ENCODE data around the gene GHDC. TPM values are rescaled to one million over a fixed set of nuclear protein-coding genes. Genes with fewer than 3 reads are reported as not detected.
A peak's percentile ranks its signal among the peaks of the same experiment; 100 is the strongest.
"Not testable (repeated sequence)": the region's sequence is repeated elsewhere in the genome, so short reads cannot be mapped to it uniquely, and the experiment has no call there.

GHDC gene
- 6.0 and 8.9 TPM in 2 replicates for total RNA-seq (2014; rRNA removed; shearing (Covaris generic); ENCODE audit: low replicate concordance)

GRCh38 chr17:42193969-42194899 is at the start of gene GHDC:
TSS of gene GHDC (minus strand) at chr17:42194494. CDS start at chr17:42193581, 913 bp downstream.
- peak; percentile 75 for DNase-seq
- no peaks in the 10 kb centered on the region for H3K36me3 ChIP-seq
- no peaks in the 10 kb centered on the region for H3K27me3 ChIP-seq
- peak within 1 kb of the TSS; percentile 50 for H3K4me3 ChIP-seq
- no peaks in the 10 kb centered on the region for H3K9me3 ChIP-seq

- Histone ChIP-seq H3K27me3 (no peaks in the 10 kb centered on the region), H3K4me3 (no peak overlapping the region), H3K36me3 (no peaks in the 10 kb centered on the region; the same call in 1 of the 2 replicates), H3K9me3 (peaks cover 5% of the 10 kb centered on the region; the same call in 1 of the 2 replicates)
- DNase-seq = no peak
These were observed 49.2 kb upstream of the GHDC start for GRCh38 chr17:42243493-42243982.

GRCh38 chr17:42241871-42242270 is 47.6 kb upstream of the GHDC start:
- Histone ChIP-seq H3K27me3 (no peaks in the 10 kb centered on the region), H3K4me3 (no peak overlapping the region), H3K36me3 (no peaks in the 10 kb centered on the region; the same call in 1 of the 2 replicates), H3K9me3 (no peaks in the 10 kb centered on the region)
- DNase-seq = no peak

DNA sequence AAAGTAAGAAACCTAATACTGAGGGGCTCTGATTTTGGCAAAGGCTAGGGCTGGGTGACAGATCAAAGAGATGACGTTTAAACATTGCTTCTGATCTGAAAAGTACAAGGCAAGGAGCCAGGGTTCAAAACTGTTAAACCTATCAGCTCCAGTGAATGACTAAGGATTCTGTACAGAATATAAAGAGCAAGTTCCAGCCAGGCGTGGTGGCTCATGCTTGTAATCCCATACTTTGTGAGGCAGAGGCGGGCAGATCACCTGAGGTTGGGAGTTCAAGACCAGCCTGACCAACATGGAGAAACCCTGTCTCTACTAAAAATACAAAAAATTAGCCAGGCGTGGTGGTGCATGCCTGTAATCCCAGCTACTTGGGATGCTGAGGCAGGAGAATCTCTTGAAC is 46.6 kb upstream of the GHDC start:
- not testable (repeated sequence) for H3K9me3 ChIP-seq, H3K36me3 ChIP-seq, H3K4me3 ChIP-seq, H3K27me3 ChIP-seq, DNase-seq

- Histone ChIP-seq H3K9me3 (no peaks in the 10 kb centered on the region), H3K27me3 (no peaks in the 10 kb centered on the region), H3K36me3 (no peaks in the 10 kb centered on the region; the same call in 1 of the 2 replicates), H3K4me3 (no peak overlapping the region)
- DNase-seq = no peak
These were observed 45.9 kb upstream of the GHDC start for GRCh38 chr17:42240201-42240600.

DNA sequence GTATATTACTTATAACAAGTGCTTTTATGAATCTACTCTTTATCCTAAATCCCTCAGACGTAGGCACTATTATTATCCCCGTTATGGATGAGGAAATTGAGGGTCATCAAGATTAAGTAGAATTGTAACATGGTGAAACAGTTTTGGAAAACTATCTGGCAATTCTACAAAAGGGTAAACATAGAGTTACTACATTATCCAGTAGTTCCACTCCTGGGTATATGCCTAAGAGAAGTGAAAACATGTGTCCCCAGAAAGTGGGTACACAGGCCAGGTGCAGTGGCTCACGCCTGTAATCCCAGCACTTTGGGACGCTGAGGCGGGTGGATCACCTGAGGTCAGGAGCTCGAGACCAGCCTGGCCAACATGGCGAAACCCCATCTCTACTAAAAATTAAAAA is 45.3 kb upstream of the GHDC start:
- H3K36me3 ChIP-seq, H3K9me3 ChIP-seq, H3K27me3 ChIP-seq, H3K4me3 ChIP-seq, DNase-seq: not testable (repeated sequence)

DNA sequence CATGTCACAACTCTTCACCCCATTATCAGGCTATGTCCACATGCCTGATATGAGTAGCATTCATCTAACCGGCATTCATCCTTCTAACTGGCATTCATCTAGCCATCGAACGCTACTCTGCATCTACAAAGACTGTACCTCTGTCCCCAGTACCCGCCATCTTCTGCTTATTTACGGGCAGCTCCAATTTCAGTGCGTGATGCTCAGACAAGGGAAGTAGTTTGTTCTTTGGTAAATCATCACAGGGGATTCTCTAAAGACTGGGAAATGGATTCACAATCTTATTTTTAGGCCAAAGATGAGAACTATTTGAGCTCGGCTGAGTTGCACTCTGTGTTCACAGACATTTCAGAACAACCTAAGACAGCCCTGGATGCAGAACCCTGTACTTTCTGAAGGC is 42.5 kb upstream of the GHDC start:
- DNase-seq = no peak
- H3K36me3 ChIP-seq = no peaks in the 10 kb centered on the region; the same call in 1 of the 2 replicates

GRCh38 chr17:42233994-42234393 is 39.7 kb upstream of the GHDC start:
- Histone ChIP-seq H3K36me3 (no peaks in the 10 kb centered on the region), H3K4me3 (no peak overlapping the region), H3K9me3 (no peaks in the 10 kb centered on the region), H3K27me3 (no peaks in the 10 kb centered on the region)
- DNase-seq = no peak

More for the DNA sequence above, 42.5 kb upstream of the GHDC start:
- Histone ChIP-seq H3K4me3 (no peak overlapping the region), H3K9me3 (no peaks in the 10 kb centered on the region), H3K27me3 (no peaks in the 10 kb centered on the region)

DNA sequence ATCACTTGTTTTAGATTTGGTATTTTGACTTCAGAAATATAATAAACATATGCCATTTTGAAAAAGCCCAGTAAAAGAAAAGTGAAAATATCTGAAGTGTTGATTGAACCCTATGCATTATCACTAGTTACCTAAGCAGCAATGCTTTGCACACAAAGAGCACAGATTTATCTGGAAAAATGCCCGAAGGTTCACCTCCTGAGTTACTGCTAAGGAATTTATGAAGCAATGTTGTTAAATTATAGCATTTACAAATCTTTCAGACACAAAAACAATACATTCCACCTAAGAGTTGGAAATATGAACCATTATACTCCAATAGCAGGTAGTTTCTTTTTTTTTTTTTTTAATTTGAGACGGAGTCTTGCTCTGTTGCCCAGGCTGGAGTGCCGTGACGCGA is 38.9 kb upstream of the GHDC start:
- Histone ChIP-seq H3K9me3 (no peaks in the 10 kb centered on the region), H3K27me3 (no peaks in the 10 kb centered on the region), H3K4me3 (no peak overlapping the region), H3K36me3 (no peaks in the 10 kb centered on the region)
- DNase-seq = no peak

GRCh38 chr17:42230225-42230624 is 35.9 kb upstream of the GHDC start:
- Histone ChIP-seq H3K36me3 (0 out of 2 replicates have a peak, but pooled peaks cover 4% of the 10 kb centered on the region), H3K4me3 (no peak overlapping the region), H3K9me3 (no peaks in the 10 kb centered on the region), H3K27me3 (no peaks in the 10 kb centered on the region)
- DNase-seq = no peak

DNA sequence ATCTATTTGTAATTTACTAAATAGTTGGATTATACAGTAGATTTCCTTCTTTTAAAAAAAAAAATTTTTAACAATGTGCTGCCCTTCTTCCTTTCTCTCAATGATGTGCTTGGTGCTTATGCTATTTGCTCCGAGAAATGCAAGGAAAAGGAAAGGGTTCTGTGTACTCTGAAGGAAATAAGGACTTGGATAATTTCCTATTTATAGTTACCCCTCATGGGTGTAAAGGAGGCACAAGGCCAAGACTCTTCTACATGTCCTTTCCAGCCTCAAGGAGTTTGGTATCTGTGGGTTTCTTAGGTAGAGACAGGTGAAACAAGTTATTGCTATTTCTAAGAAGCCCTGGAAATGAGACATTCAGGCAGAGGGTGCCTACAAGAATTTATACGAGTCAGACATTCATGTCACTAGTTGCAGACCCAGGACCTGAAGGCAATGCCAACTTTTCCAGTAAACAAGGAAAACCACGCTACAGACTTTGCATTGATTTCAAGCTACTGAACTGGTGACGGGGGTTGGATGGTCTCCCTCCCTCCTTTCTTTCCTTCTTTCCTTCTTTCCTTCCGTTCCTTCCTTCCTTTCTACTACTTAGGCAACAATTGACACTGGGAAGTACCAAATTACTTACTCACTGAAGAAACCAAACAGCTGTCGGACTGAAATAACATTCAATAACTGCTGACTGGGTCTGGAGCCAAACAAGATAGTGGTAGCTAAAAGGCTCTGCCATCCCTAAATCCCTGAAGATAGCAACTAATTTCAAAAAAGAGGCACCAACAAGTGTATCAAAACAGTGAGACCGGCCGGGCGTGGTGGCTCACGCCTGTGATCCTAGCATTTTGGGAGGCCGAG is 33.8 kb upstream of the GHDC start:
- H3K4me3 ChIP-seq = no peak overlapping the region
- H3K27me3 ChIP-seq = no peaks in the 10 kb centered on the region
- no peak for DNase-seq

DNA sequence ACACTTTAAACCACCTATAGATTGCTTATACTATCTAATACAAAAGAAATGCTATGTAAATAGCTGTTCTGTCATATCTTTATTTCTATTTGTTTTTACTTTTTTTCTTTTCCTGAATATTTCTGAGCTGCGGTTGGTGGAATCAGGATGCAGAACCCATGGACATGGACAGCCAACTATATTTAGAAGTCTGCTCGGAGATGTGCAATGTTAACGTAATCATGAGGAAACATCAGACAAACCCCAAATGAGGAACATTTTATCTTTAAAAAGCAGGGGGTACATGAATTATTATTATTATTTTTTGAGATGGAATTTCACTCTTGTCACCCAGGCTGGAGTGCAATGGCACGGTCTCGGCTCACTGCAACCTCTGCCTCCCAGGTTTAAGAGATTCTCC is 31.4 kb upstream of the GHDC start:
- Histone ChIP-seq H3K9me3 (no peaks in the 10 kb centered on the region), H3K4me3 (no peak overlapping the region), H3K36me3 (peaks cover 8% of the 10 kb centered on the region), H3K27me3 (no peaks in the 10 kb centered on the region)
- DNase-seq = no peak

More for the DNA sequence above, 33.8 kb upstream of the GHDC start:
- H3K36me3 ChIP-seq = peaks cover 7% of the 10 kb centered on the region; the same call in 1 of the 2 replicates
- H3K9me3 ChIP-seq = no peaks in the 10 kb centered on the region

- no peaks in the 10 kb centered on the region for H3K27me3 ChIP-seq
These were observed 30.4 kb upstream of the GHDC start for GRCh38 chr17:42224651-42225050.

GRCh38 chr17:42221886-42222745 is 27.8 kb upstream of the GHDC start:
- DNase-seq = peak; percentile 28

More at GRCh38 chr17:42224651-42225050, 30.4 kb upstream of the GHDC start:
- no peaks in the 10 kb centered on the region for H3K9me3 ChIP-seq
- no peak overlapping the region for H3K4me3 ChIP-seq
- H3K36me3 ChIP-seq = peaks cover 8% of the 10 kb centered on the region
- no peak for DNase-seq

DNA sequence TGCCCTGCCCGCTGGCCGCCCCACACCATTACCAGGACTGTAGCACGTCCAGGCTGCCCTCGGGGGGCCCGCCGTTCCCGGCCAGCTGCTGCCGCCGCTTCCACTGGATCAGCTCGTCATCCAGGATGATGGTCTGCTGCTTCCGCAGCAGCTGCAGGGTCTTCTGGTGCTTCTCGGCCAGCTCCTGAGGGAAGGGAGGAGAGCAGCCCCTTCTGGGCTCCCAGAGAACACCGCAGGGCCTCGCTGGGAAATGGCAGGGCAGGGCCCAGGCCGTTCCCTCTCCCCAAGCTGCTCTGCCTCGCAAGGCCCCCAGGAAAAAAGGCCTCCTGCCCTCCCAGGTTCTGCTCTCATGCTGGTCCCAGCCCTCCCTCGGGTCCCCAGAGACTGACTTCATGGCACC is 25.0 kb upstream of the GHDC start:
- not testable (repeated sequence) for H3K4me3 ChIP-seq

More at GRCh38 chr17:42221886-42222745, 27.8 kb upstream of the GHDC start:
- H3K27me3 ChIP-seq = no peaks in the 10 kb centered on the region
- no peaks in the 10 kb centered on the region for H3K9me3 ChIP-seq
- H3K36me3 ChIP-seq = peaks cover 13% of the 10 kb centered on the region
- no peak overlapping the region for H3K4me3 ChIP-seq

GRCh38 chr17:42214156-42214555 is 19.9 kb upstream of the GHDC start:
- H3K9me3 ChIP-seq = no peaks in the 10 kb centered on the region
- H3K4me3 ChIP-seq = no peak overlapping the region
- no peak for DNase-seq
- H3K36me3 ChIP-seq = peaks cover 32% of the 10 kb centered on the region
- H3K27me3 ChIP-seq = no peaks in the 10 kb centered on the region

More for the DNA sequence above, 25.0 kb upstream of the GHDC start:
- not testable (repeated sequence) for H3K9me3 ChIP-seq, DNase-seq, H3K27me3 ChIP-seq
- H3K36me3 ChIP-seq = peaks cover 17% of the 10 kb centered on the region
